HepG2 (cell line): Measurements from ENCODE around the gene TRPV6. TPM values are rescaled to one million over a fixed set of nuclear protein-coding genes. Genes with fewer than 3 reads are reported as not detected.

Experiments used
- ATAC-seq: fragments of 200-7000 bp; cut with Tn5 transposase; 3 replicates; pipeline ENCODE4 v1.9.1; 2020; ENCODE audit warnings: mild to moderate bottlenecking, moderate library complexity
- BruUV-seq: library from RNA; stranded (reverse); fragments of 400-500 nt; replicated peaks from 2 replicates; lab custom pipeline; 2021; lab: Mats Ljungman, UMichigan
- CTCF ChIA-PET: fragments of 300-600 bp; formaldehyde crosslinking; extraction: SDS; loops from one replicate; lab custom pipeline; 2021; ENCODE audit warnings: low total read pairs, inconsistent platforms, low intra/inter-chr PET ratio; lab: Yijun Ruan, JAX
- POLR2A ChIA-PET: fragments of 350-600 bp; sonication (Branson Sonifier 250); formaldehyde crosslinking; loops from one replicate; lab custom pipeline; 2020; ENCODE audit warnings: antibody characterized with exemption, inconsistent platforms; lab: Yijun Ruan, JAX
- DNase-seq: peaks from one replicate; pipeline ENCODE4 v3.0.0-alpha.2; 2015; ENCODE audit warnings: low spot score
- FAIRE-seq: peaks from 3 replicates; lab custom pipeline; 2011; peaks lifted over from hg19 to GRCh38; lab: Jason Lieb, UNC
- H2AFZ ChIP-seq: one replicate; pipeline ENCODE4 v1.6.1; 2011; ENCODE audit warnings: low read length, inconsistent platforms
- H3K27ac ChIP-seq: fragments of 300-600 bp; 3 replicates; pipeline ENCODE4 v1.8.0; 2011; ENCODE audit warnings: mixed run types, mild to moderate bottlenecking, mixed read lengths, low read length, inconsistent platforms; ENCODE audit not compliant: insufficient read depth; ENCODE audit errors: extremely low read length
- H3K27me3 ChIP-seq, 2 experiments: fragments of 200-600 bp in 1 of 2; 2 replicates in 1 of 2; 3 replicates in 1 of 2; pipeline versions ENCODE4 v1.6.0 to v1.8.0; 2011; ENCODE audit warnings: low read length in 2 of 2, mild to moderate bottlenecking in 2 of 2, moderate library complexity in 2 of 2, inconsistent platforms in 1 of 2; ENCODE audit not compliant: insufficient read depth in 2 of 2, control insufficient read depth in 1 of 2
- H3K36me3 ChIP-seq, 2 experiments: fragments of 200-600 bp in 1 of 2; replicated peaks in 1 of 2; 2 replicates in 1 of 2; 3 replicates in 1 of 2; pipeline versions ENCODE4 v1.5.1 to v1.8.0; 2011; ENCODE audit warnings: low read length in 2 of 2, inconsistent platforms in 1 of 2; ENCODE audit not compliant: insufficient read depth in 2 of 2, control insufficient read depth in 1 of 2
- H3K4me1 ChIP-seq: 2 replicates; pipeline ENCODE4 v1.5.1; 2012; ENCODE audit warnings: low read length, inconsistent platforms; ENCODE audit not compliant: insufficient read depth
- H3K4me2 ChIP-seq: 2 replicates; pipeline ENCODE4 v1.6.0; 2011; ENCODE audit warnings: low read depth, low read length, inconsistent platforms
- H3K4me3 ChIP-seq, 3 experiments: fragments of 200-600 bp in 1 of 3; sonication (generic), shearing (Covaris generic) in 1 of 3; replicated peaks in 1 of 3; 2 replicates each; pipeline ENCODE4 v1.5.1; 2011 to 2016; ENCODE audit warnings: low read length in 3 of 3, inconsistent platforms in 2 of 3, low read depth in 2 of 3, mild to moderate bottlenecking in 2 of 3, control low read depth in 1 of 3, mixed read lengths in 1 of 3; ENCODE audit not compliant: insufficient read depth in 1 of 3
- H3K79me2 ChIP-seq: one replicate; pipeline ENCODE4 v1.6.1; 2011; ENCODE audit warnings: low read length, inconsistent platforms; ENCODE audit not compliant: insufficient read depth
- H3K9ac ChIP-seq: 2 replicates; pipeline ENCODE4 v1.6.0; 2011; ENCODE audit warnings: mild to moderate bottlenecking, low read depth, low read length, inconsistent platforms; ENCODE audit not compliant: insufficient read depth
- H3K9me3 ChIP-seq: 2 replicates; pipeline ENCODE4 v1.5.1; 2012; ENCODE audit warnings: mild to moderate bottlenecking, low read length
- H4K20me1 ChIP-seq: 2 replicates; pipeline ENCODE4 v1.6.0; 2011; ENCODE audit warnings: inconsistent platforms, mild to moderate bottlenecking, low read length, moderate library complexity; ENCODE audit not compliant: insufficient read depth
- ETV5 ChIP-seq: IDR thresholded peaks from 2 replicates; pipeline ENCODE4 v1.6.1; 2018; ENCODE audit warnings: missing biosample characterization, missing genetic modification reagents, inconsistent platforms, borderline replicate concordance
- FUBP1 ChIP-seq: sonication (generic); formaldehyde crosslinking; IDR thresholded peaks from 2 replicates; pipeline ENCODE4 v1.5.1; 2020; ENCODE audit warnings: missing genetic modification reagents, mild to moderate bottlenecking, borderline replicate concordance
- IKZF1 ChIP-seq: fragments of 450-650 bp; IDR thresholded peaks from 2 replicates; pipeline ENCODE4 v1.7.1; 2016
- MATR3 ChIP-seq: sonication (generic); formaldehyde crosslinking; IDR thresholded peaks from 2 replicates; pipeline ENCODE4 v1.4.0; 2020; ENCODE audit warnings: missing genetic modification reagents
- MED13 ChIP-seq: sonication (generic); formaldehyde crosslinking; IDR thresholded peaks from 2 replicates; pipeline ENCODE4 v1.5.0; 2020; ENCODE audit warnings: missing genetic modification reagents
- MYNN ChIP-seq: sonication (generic); formaldehyde crosslinking; IDR thresholded peaks from 2 replicates; pipeline ENCODE4 v1.4.0; 2020; ENCODE audit warnings: mild to moderate bottlenecking, low read depth, missing genetic modification reagents
- PHF20 ChIP-seq: sonication (generic); formaldehyde crosslinking; IDR thresholded peaks from 2 replicates; pipeline ENCODE4 v1.5.0; 2020; ENCODE audit warnings: mild to moderate bottlenecking, missing genetic modification reagents
- RBM22 ChIP-seq: fragments of 200-400 bp; formaldehyde crosslinking; optimal IDR thresholded peaks from 2 replicates; pipeline ENCODE3; 2017; ENCODE audit warnings: mild to moderate bottlenecking, low read length, moderate library complexity
- ZNF256 ChIP-seq: sonication (generic); formaldehyde crosslinking; conservative IDR thresholded peaks from 2 replicates; pipeline ENCODE4 v1.4.0; 2020; ENCODE audit warnings: missing genetic modification reagents
- whole genome bisulfite sequencing: methylation state at CpG from one replicate; pipeline ENCODE4 v1.1.6; 2017; ENCODE audit warnings: low lambda C conversion rate; 5-methylcytosine and 5-hydroxymethylcytosine counted together
- in situ Hi-C: cut with HindIII; loops from 2 replicates; pipeline ENCODE4 v1.10.0; 2017; ENCODE audit warnings: low pct_unique_long_range_greater_than_20kb; ENCODE audit not compliant: extremely low pct_ligation_motif_present
- intact Hi-C: fragments of 100-400 bp; cut with micrococcal nuclease; formaldehyde crosslinking; loops from one replicate; pipeline ENCODE4 v1.10.0; 2022; ENCODE audit not compliant: unreplicated experiment
- polyA plus RNA-seq, 8 experiments: library from polyadenylated mRNA; depleted of rRNA in 3 of 8; stranded (reverse) in 7 of 8; unstranded in 1 of 8; fragments of >200 nt; fragmentation: Illumina TruSeq in 4 of 8; extraction: Trizol in 4 of 8; gene quantifications; 2 replicates each; pipeline versions ENCODE4 v1.2.1 to v1.2.3, GENCODE V29; 2011 to 2016; ENCODE audit warnings: low read depth in 4 of 8, missing spikeins in 1 of 8, mixed read lengths in 1 of 8; ENCODE audit not compliant: insufficient read depth in 1 of 8
- total RNA-seq, 5 experiments: library from RNA; depleted of rRNA; stranded (reverse); fragments of >200 nt; fragmentation: Illumina TruSeq; extraction: Trizol; gene quantifications; 2 replicates each; pipeline ENCODE4 v1.2.3, GENCODE V29; 2016; ENCODE audit warnings: low read depth in 1 of 5
- TF ChIP-seq, protein P1 (sequence below): IDR thresholded peaks from 2 replicates; pipeline ENCODE4 v1.6.1; 2016; ENCODE audit warnings: mild to moderate bottlenecking
- TF ChIP-seq, protein P2 (sequence below): sonication (generic); formaldehyde crosslinking; IDR thresholded peaks from 2 replicates; pipeline ENCODE4 v1.4.0; 2020; ENCODE audit warnings: missing genetic modification reagents
- TF ChIP-seq, protein P3 (sequence below): sonication (generic); formaldehyde crosslinking; IDR thresholded peaks from 2 replicates; pipeline ENCODE4 v1.4.0; 2020; ENCODE audit warnings: low read depth, mild to moderate bottlenecking, missing genetic modification reagents

Gene TRPV6
- total and polyA plus RNA-seq, 2 of the 13 experiments (the other 11 are each of a cell fraction or from before 2014, with no cell fraction given): not detected

DNA sequence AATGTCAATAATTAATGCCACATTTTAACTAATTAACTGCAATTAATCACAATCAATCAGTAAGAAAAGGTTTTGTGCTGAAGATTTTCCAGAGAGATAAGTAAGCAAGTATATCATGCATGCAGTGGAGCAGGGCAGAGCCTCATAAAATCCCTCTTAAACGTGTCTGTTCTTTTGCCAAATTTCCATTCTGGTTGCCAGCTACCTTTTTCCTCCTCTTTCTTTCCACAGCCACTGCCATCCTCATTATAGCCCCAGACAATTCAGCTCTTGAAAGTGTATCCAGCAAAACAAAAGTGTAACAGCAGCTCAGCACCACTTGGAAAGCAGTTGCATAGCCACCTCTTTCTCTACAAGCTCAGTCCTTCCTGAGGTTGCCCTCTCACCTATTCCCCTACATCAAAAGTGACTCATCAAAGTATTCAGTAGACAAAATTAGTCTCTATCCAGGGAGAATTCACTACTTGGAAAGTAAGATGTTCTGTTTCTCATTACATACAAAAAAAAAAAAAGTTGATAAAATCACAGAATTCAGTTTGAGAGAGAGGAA lies 57.5 kb downstream of the TRPV6 start:
- CTCF ChIA-PET: no interaction called here

More for the DNA sequence above, 57.5 kb downstream of the TRPV6 start:
- Histone ChIP-seq H3K4me1 (no peaks in the 10 kb centered on the region), H3K9ac (no peak overlapping the region), H3K27me3 (no peaks in the 10 kb centered on the region), H3K27ac (no peak overlapping the region), H4K20me1 (no peaks in the 10 kb centered on the region), H3K4me3 (no peak overlapping the region), H3K79me2 (no peaks in the 10 kb centered on the region), H2AFZ (no peak overlapping the region), H3K9me3 (no peaks in the 10 kb centered on the region), H3K4me2 (no peak overlapping the region), H3K36me3 (no peaks in the 10 kb centered on the region)
- no peak for TF ChIP-seq FUBP1 (CRISPR knock-in tag)
- TF ChIP-seq MYNN: no peak
- no peak for TF ChIP-seq ETV5 (CRISPR knock-in tag)
- TF ChIP-seq MED13 (CRISPR knock-in tag): no peak
- TF ChIP-seq, protein P1, sequence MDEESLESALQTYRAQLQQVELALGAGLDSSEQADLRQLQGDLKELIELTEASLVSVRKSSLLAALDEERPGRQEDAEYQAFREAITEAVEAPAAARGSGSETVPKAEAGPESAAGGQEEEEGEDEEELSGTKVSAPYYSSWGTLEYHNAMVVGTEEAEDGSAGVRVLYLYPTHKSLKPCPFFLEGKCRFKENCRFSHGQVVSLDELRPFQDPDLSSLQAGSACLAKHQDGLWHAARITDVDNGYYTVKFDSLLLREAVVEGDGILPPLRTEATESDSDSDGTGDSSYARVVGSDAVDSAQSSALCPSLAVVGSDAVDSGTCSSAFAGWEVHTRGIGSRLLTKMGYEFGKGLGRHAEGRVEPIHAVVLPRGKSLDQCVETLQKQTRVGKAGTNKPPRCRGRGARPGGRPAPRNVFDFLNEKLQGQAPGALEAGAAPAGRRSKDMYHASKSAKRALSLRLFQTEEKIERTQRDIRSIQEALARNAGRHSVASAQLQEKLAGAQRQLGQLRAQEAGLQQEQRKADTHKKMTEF (CRISPR knock-in tag): no peak
- no peak for TF ChIP-seq ZNF256 (CRISPR knock-in tag)
- TF ChIP-seq RBM22: no peak
- no peak for TF ChIP-seq PHF20 (CRISPR knock-in tag)
- TF ChIP-seq, protein P2, sequence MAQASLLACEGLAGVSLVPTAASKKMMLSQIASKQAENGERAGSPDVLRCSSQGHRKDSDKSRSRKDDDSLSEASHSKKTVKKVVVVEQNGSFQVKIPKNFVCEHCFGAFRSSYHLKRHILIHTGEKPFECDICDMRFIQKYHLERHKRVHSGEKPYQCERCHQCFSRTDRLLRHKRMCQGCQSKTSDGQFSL (CRISPR knock-in tag): no peak
- TF ChIP-seq MATR3 (CRISPR knock-in tag): no peak
- TF ChIP-seq IKZF1: no peak
- TF ChIP-seq, protein P3, sequence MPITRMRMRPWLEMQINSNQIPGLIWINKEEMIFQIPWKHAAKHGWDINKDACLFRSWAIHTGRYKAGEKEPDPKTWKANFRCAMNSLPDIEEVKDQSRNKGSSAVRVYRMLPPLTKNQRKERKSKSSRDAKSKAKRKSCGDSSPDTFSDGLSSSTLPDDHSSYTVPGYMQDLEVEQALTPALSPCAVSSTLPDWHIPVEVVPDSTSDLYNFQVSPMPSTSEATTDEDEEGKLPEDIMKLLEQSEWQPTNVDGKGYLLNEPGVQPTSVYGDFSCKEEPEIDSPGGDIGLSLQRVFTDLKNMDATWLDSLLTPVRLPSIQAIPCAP (CRISPR knock-in tag): no peak
- no peak for ATAC-seq
- in situ Hi-C loops (no loop called here), intact Hi-C loops (no loop called here)
- WGBS: 0% methylated on average over 1 of the region's 1 CpG
- no peak for DNase-seq
- POLR2A ChIA-PET: no interaction called here
- no TSS peak for BruUV-seq
- no peak for FAIRE-seq
